H1 (cell line): ENCODE measurements around the gene RBBP9. TPM values are rescaled to one million over a fixed set of nuclear protein-coding genes. Genes with fewer than 3 reads are reported as not detected.

ENCODE experiments used
- CTCF ChIA-PET: fragments of 300-600 bp; sonication (Branson Sonifier 250); formaldehyde crosslinking; loops from one replicate; lab custom pipeline; 2021; ENCODE audit not compliant: partially characterized antibody; lab: Charles Lee
- POLR2A ChIA-PET: fragments of 300-600 bp; sonication (Branson Sonifier 250); formaldehyde crosslinking; loops from one replicate; lab custom pipeline; 2021; ENCODE audit warnings: inconsistent platforms; ENCODE audit not compliant: partially characterized antibody; lab: Charles Lee
- DNase-seq, 2 experiments: peaks; one replicate each; pipeline versions ENCODE4 v3.0.0 to v3.0.0-alpha.2; 2010 to 2022; ENCODE audit warnings: low spot score in 2 of 2, low read depth in 1 of 2, mixed read lengths in 1 of 2
- FAIRE-seq: peaks from 2 replicates; lab custom pipeline; 2011; peaks lifted over from hg19 to GRCh38; lab: Jason Lieb, UNC
- H2AFZ ChIP-seq: 2 replicates; pipeline ENCODE4 v1.8.1; 2012; ENCODE audit warnings: low read length, inconsistent platforms
- H2AK5ac ChIP-seq: 2 replicates; pipeline ENCODE4 v1.6.1; 2013; ENCODE audit warnings: low read depth, low read length
- H2BK120ac ChIP-seq: replicated peaks from 2 replicates; pipeline ENCODE3; 2013; ENCODE audit warnings: low read depth, low read length, inconsistent platforms
- H2BK12ac ChIP-seq: 2 replicates; pipeline ENCODE4 v1.6.1; 2013; ENCODE audit warnings: low read depth, low read length
- H2BK15ac ChIP-seq: 2 replicates; pipeline ENCODE4 v1.6.1; 2013; ENCODE audit warnings: low read length
- H2BK20ac ChIP-seq: 2 replicates; pipeline ENCODE4 v1.6.1; 2013; ENCODE audit warnings: low read length
- H2BK5ac ChIP-seq: 2 replicates; pipeline ENCODE4 v1.6.1; 2013; ENCODE audit warnings: low read depth, low read length
- H3K14ac ChIP-seq: 2 replicates; pipeline ENCODE4 v1.6.1; 2013; ENCODE audit warnings: inconsistent platforms; ENCODE audit not compliant: insufficient read length
- H3K18ac ChIP-seq: 2 replicates; pipeline ENCODE4 v1.6.1; 2013; ENCODE audit warnings: low read length; ENCODE audit errors: extremely low read depth
- H3K23ac ChIP-seq: 2 replicates; pipeline ENCODE4 v1.6.1; 2013; ENCODE audit warnings: inconsistent platforms; ENCODE audit not compliant: insufficient read length
- H3K23me2 ChIP-seq: 2 replicates; pipeline ENCODE4 v1.6.1; 2013; ENCODE audit warnings: low read depth, low read length
- H3K27ac ChIP-seq: 2 replicates; pipeline ENCODE4 v1.6.1; 2011; ENCODE audit warnings: low read depth, low read length, inconsistent platforms
- H3K27me3 ChIP-seq, 4 experiments: replicated peaks in 1 of 4; 1 replicate in 1 of 4; 2 replicates in 3 of 4; pipeline versions ENCODE4 v1.6.1 to v1.8.1; 2011 to 2013; ENCODE audit warnings: low read length in 3 of 4, mild to moderate bottlenecking in 3 of 4, inconsistent platforms in 2 of 4, mixed read lengths in 2 of 4, moderate library complexity in 1 of 4; ENCODE audit not compliant: control insufficient read depth in 3 of 4, insufficient read depth in 3 of 4; ENCODE audit errors: extremely low read depth in 1 of 4
- H3K36me3 ChIP-seq, 4 experiments: 2 replicates each; pipeline versions ENCODE4 v1.6.1 to v1.8.1; 2011 to 2013; ENCODE audit warnings: mild to moderate bottlenecking in 4 of 4, low read length in 3 of 4, moderate library complexity in 2 of 4, control low read depth in 1 of 4, inconsistent platforms in 1 of 4; ENCODE audit not compliant: insufficient read depth in 4 of 4, control insufficient read depth in 2 of 4
- H3K4ac ChIP-seq: replicated peaks from 2 replicates; pipeline ENCODE3; 2013; ENCODE audit warnings: low read length, low read depth, mixed read lengths, inconsistent platforms; ENCODE audit not compliant: insufficient read length
- H3K4me1 ChIP-seq, 4 experiments: replicated peaks in 1 of 4; 1 replicate in 1 of 4; 2 replicates in 3 of 4; pipeline versions ENCODE4 v1.6.1 to v1.8.1; 2011 to 2013; ENCODE audit warnings: low read length in 3 of 4, inconsistent platforms in 2 of 4, mixed read lengths in 1 of 4; ENCODE audit not compliant: insufficient read depth in 4 of 4, control insufficient read depth in 3 of 4
- H3K4me2 ChIP-seq, 2 experiments: 2 replicates each; pipeline versions ENCODE4 v1.6.1 to v1.8.1; 2011 to 2013; ENCODE audit warnings: low read depth in 2 of 2, low read length in 2 of 2, control low read depth in 1 of 2, inconsistent platforms in 1 of 2, mild to moderate bottlenecking in 1 of 2; ENCODE audit not compliant: insufficient read depth in 1 of 2
- H3K4me3 ChIP-seq, 4 experiments: fragments of 200-600, 300-600 bp in 1 of 4; sonication (generic), shearing (Covaris generic), sonication (Bioruptor Twin) in 1 of 4; 2 replicates each; pipeline versions ENCODE4 v1.5.1 to v1.8.1; 2011 to 2016; ENCODE audit warnings: low read length in 4 of 4, low read depth in 3 of 4, control low read depth in 2 of 4, inconsistent platforms in 2 of 4, mild to moderate bottlenecking in 2 of 4, mixed read lengths in 1 of 4, moderate library complexity in 1 of 4; ENCODE audit not compliant: insufficient read depth in 2 of 4; ENCODE audit errors: extremely low read depth in 1 of 4
- H3K56ac ChIP-seq: replicated peaks from 2 replicates; pipeline ENCODE3; 2013; ENCODE audit warnings: low read depth, mild to moderate bottlenecking, mixed read lengths, low read length, inconsistent platforms; ENCODE audit not compliant: insufficient read length
- H3K79me1 ChIP-seq: 2 replicates; pipeline ENCODE4 v1.6.1; 2013; ENCODE audit warnings: low read depth, low read length, control low read depth
- H3K79me2 ChIP-seq, 2 experiments: 2 replicates each; pipeline versions ENCODE4 v1.6.1 to v1.8.1; 2012 to 2013; ENCODE audit warnings: low read length in 2 of 2, mild to moderate bottlenecking in 2 of 2, inconsistent platforms in 1 of 2; ENCODE audit not compliant: insufficient read depth in 2 of 2, control insufficient read depth in 1 of 2
- H3K9ac ChIP-seq, 4 experiments: replicated peaks in 1 of 4; 1 replicate in 1 of 4; 2 replicates in 3 of 4; pipeline versions ENCODE4 v1.6.1 to v1.8.1; 2011 to 2013; ENCODE audit warnings: low read depth in 3 of 4, low read length in 3 of 4, control low read depth in 2 of 4, mild to moderate bottlenecking in 2 of 4, moderate library complexity in 2 of 4, inconsistent platforms in 1 of 4; ENCODE audit errors: extremely low read depth in 1 of 4
- H3K9me3 ChIP-seq, 2 experiments: 2 replicates each; pipeline versions ENCODE4 v1.6.1 to v1.8.1; 2012 to 2013; ENCODE audit warnings: mild to moderate bottlenecking in 2 of 2, moderate library complexity in 2 of 2, control low read depth in 1 of 2, inconsistent platforms in 1 of 2, low read depth in 1 of 2, low read length in 1 of 2, mixed read lengths in 1 of 2; ENCODE audit not compliant: insufficient read depth in 2 of 2
- H4K20me1 ChIP-seq, 2 experiments: replicated peaks in 1 of 2; 2 replicates each; pipeline versions ENCODE3 to v1.8.1; 2011 to 2013; ENCODE audit warnings: inconsistent platforms in 2 of 2, low read length in 2 of 2, mild to moderate bottlenecking in 1 of 2; ENCODE audit not compliant: insufficient read depth in 2 of 2, control insufficient read depth in 1 of 2
- H4K5ac ChIP-seq: 2 replicates; pipeline ENCODE4 v1.6.1; 2013; ENCODE audit warnings: low read length, low read depth, mixed read lengths, inconsistent platforms; ENCODE audit not compliant: insufficient read length
- H4K8ac ChIP-seq: 2 replicates; pipeline ENCODE4 v1.8.0; 2013; ENCODE audit warnings: mild to moderate bottlenecking, moderate library complexity, low read length, inconsistent platforms; ENCODE audit not compliant: insufficient read depth; ENCODE audit errors: extremely low read depth
- H4K91ac ChIP-seq: replicated peaks from 2 replicates; pipeline ENCODE3; 2013; ENCODE audit warnings: low read length, mixed read lengths, inconsistent platforms; ENCODE audit not compliant: insufficient read length
- EP300 ChIP-seq, 2 experiments: IDR thresholded peaks; 1 replicate in 1 of 2; 2 replicates in 1 of 2; pipeline ENCODE4 v1.6.1; 2011 to 2012; ENCODE audit warnings: low read depth in 2 of 2, low read length in 2 of 2, mild to moderate bottlenecking in 2 of 2, borderline replicate concordance in 1 of 2, inconsistent platforms in 1 of 2, moderate library complexity in 1 of 2
- WGBS, 2 experiments: shearing (Covaris generic) in 1 of 2; methylation state at CpG; one replicate each; pipeline versions ENCODE4 v1.1.6 to v1.1.7; 2013 to 2015; ENCODE audit warnings: low lambda C conversion rate in 2 of 2, mixed read lengths in 2 of 2, inconsistent platforms in 1 of 2, low coverage in 1 of 2, missing lambda C conversion rate in 1 of 2; ENCODE audit not compliant: insufficient replicate concordance in 2 of 2, insufficient coverage in 1 of 2, insufficient read length in 1 of 2; ENCODE audit errors: extremely low coverage in 1 of 2, missing lambda C conversion rate in 1 of 2; 5-methylcytosine and 5-hydroxymethylcytosine counted together
- polyA plus RNA-seq, 7 experiments: library from polyadenylated mRNA; depleted of rRNA in 3 of 7; stranded (reverse) in 5 of 7; unstranded in 2 of 7; fragments of >200 nt in 5 of 7; fragments of 200-250 nt in 2 of 7; gene quantifications; 1 replicate in 5 of 7; 2 replicates in 1 of 7; 4 replicates in 1 of 7; pipeline versions ENCODE4 v1.2.1 to v1.2.3, GENCODE V29; 2011 to 2013; ENCODE audit warnings: missing spikeins in 2 of 7, mixed read lengths in 2 of 7
- total RNA-seq: library from RNA; stranded (reverse); fragmentation: NEBNext Ultra II Directional; extraction: Animal tissue kit (Norgen Biotek cat#: 25700); gene quantifications from 2 replicates; pipeline ENCODE4 v1.2.1, GENCODE V29; 2021
- TF ChIP-seq, protein P1 (sequence below): IDR thresholded peaks from 2 replicates; pipeline ENCODE4 v1.6.1; 2012; ENCODE audit warnings: inconsistent platforms

Gene RBBP9
- total and polyA plus RNA-seq, 2 of the 8 experiments (the other 6 are each of a cell fraction or from before 2014, with no cell fraction given), result 9.5 to 13.5 TPM

DNA sequence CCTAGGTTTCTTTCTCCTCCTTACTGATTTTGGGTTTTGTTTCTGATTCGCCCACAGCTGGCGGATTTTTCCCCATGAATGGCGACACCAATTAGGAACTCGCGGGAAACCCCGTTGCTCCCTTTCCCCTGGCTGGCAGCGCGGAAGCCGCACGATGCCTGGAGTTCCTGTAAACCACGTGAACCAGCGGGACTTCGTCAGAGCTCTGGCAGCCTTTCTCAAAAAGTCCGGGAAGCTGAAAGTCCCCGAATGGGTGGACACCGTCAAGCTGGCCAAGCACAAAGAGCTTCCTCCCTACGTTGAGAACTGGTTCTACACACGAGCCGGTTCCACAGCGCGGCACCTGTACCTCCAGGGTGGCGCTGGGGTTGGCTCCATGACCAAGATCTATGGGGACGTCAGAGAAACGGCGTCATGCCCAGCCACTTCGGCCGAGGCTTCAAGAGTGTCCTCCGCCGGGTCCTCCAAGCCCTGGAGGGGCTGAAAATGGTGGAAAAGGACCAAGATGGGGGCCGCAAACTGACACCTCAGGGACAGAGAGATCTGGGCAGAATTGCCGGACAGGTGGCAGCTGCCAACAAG, 7.5 kb upstream of the RBBP9 start:
- FAIRE-seq (no peak), DNase-seq (no peak)
- no peak overlapping the region for H3K4ac ChIP-seq

More for the DNA sequence above, 7.5 kb upstream of the RBBP9 start:
- peaks cover 3% of the 10 kb centered on the region; the same call in 1 of the 2 replicates for H3K23me2 ChIP-seq
- no peak overlapping the region for H3K56ac ChIP-seq
- peaks cover 0 to 6% (median 2%) of the 10 kb centered on the region in 4 experiments; a peak in 4 of 7 replicates for H3K4me1 ChIP-seq
- H3K79me2 ChIP-seq, result peaks cover 0 to 15% of the 10 kb centered on the region in 2 experiments; a peak in 3 of 4 replicates
- H4K8ac ChIP-seq, result no peak overlapping the region; the same call in 1 of the 2 replicates
- no peak overlapping the region for H3K14ac ChIP-seq
- no peak overlapping the region for H2BK20ac ChIP-seq
- H2BK5ac ChIP-seq, result no peak overlapping the region
- H4K5ac ChIP-seq, result no peak overlapping the region
- no peak overlapping the region for H2AK5ac ChIP-seq
- no peak overlapping the region for H3K4me3 ChIP-seq
- no peaks in the 10 kb centered on the region for H4K20me1 ChIP-seq
- no peak overlapping the region for H3K18ac ChIP-seq
- ChIA-PET POLR2A (interaction anchor here (1.0 kb wide), 1 partner anchor 29 kb away, joined by 3 read pairs; no protein-coding TSS in a partner anchor), CTCF (interaction anchor here (0.7 kb wide), 1 partner anchor 28 kb away, joined by 3 read pairs; no protein-coding TSS in a partner anchor)
- H3K79me1 ChIP-seq, result no peaks in the 10 kb centered on the region
- no peak overlapping the region for H4K91ac ChIP-seq
- H3K27me3 ChIP-seq, result no peaks in the 10 kb centered on the region
- no peak overlapping the region for H3K9ac ChIP-seq
- no peak overlapping the region for H3K4me2 ChIP-seq
- H2BK120ac ChIP-seq, result no peak overlapping the region
- H3K9me3 ChIP-seq, result no peaks in the 10 kb centered on the region
- no peak overlapping the region for H2BK12ac ChIP-seq
- peaks cover 0 to under 1% (median 0%) of the 10 kb centered on the region in 4 experiments; a peak in 1 of 8 replicates for H3K36me3 ChIP-seq
- H3K23ac ChIP-seq, result no peak overlapping the region
- peak overlapping the region; percentile 46; the same call in 1 of the 2 replicates for H2AFZ ChIP-seq
- WGBS, 2 experiments, result 91% methylated on average over 31 of the region's 31 CpGs; no CpG with 5 or more reads in 1 of the 2 experiments
- TF ChIP-seq, protein P1, sequence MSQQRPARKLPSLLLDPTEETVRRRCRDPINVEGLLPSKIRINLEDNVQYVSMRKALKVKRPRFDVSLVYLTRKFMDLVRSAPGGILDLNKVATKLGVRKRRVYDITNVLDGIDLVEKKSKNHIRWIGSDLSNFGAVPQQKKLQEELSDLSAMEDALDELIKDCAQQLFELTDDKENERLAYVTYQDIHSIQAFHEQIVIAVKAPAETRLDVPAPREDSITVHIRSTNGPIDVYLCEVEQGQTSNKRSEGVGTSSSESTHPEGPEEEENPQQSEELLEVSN, result peak; percentile 65; the same call in 1 of the 2 replicates
- TF ChIP-seq EP300 (IDR thresholded peaks at IDR 0.05; ENCODE audit: borderline replicate concordance in 1 of 2, low read depth in 2 of 2, low read length in 2 of 2), result no peak
- TF ChIP-seq, all 59 proteins: peak for 1
- H2BK15ac ChIP-seq, result no peak overlapping the region
- no peak overlapping the region for H3K27ac ChIP-seq
